MCF 10A (cell line): Measurements from ENCODE around the gene GATA3. TPM values are rescaled to one million over a fixed set of nuclear protein-coding genes. Genes with fewer than 3 reads are reported as not detected.

Experiments
- BruUV-seq: library from RNA; stranded (reverse); fragments of 400-500 nt; replicated peaks from 2 replicates; lab custom pipeline; 2021; lab: Mats Ljungman, UMichigan
- CTCF ChIA-PET: fragments of 300-600 bp; sonication (Branson Sonifier 250); formaldehyde crosslinking; extraction: SDS; loops from one replicate; lab custom pipeline; 2021; ENCODE audit warnings: antibody characterized with exemption, inconsistent platforms; lab: Yijun Ruan, JAX
- POLR2A ChIA-PET: fragments of 300-600, 350-650 bp; sonication (Branson Sonifier 250); formaldehyde crosslinking; extraction: SDS; loops from one replicate; lab custom pipeline; 2020; ENCODE audit warnings: antibody characterized with exemption, inconsistent platforms; lab: Yijun Ruan, JAX
- DNase-seq: peaks from one replicate; pipeline ENCODE4 v3.0.0-alpha.2; 2018; ENCODE audit not compliant: unreplicated experiment
- H3K27ac Mint-ChIP-seq: one replicate; pipeline ENCODE4 v1.8.0; 2022; ENCODE audit warnings: mild to moderate bottlenecking, low read depth, mixed read lengths; ENCODE audit not compliant: unreplicated experiment
- H3K27me3 Mint-ChIP-seq: one replicate; pipeline ENCODE4 v1.8.0; 2022; ENCODE audit warnings: mixed read lengths; ENCODE audit not compliant: insufficient read depth, unreplicated experiment
- H3K36me3 Mint-ChIP-seq: one replicate; pipeline ENCODE4 v1.8.0; 2022; ENCODE audit warnings: mild to moderate bottlenecking, moderate library complexity, mixed read lengths; ENCODE audit not compliant: insufficient read depth, unreplicated experiment
- H3K4me1 Mint-ChIP-seq: one replicate; pipeline ENCODE4 v1.8.0; 2022; ENCODE audit warnings: mixed read lengths; ENCODE audit not compliant: insufficient read depth, unreplicated experiment
- H3K4me3 Mint-ChIP-seq: one replicate; pipeline ENCODE4 v1.8.0; 2022; ENCODE audit warnings: mild to moderate bottlenecking, moderate library complexity, mixed read lengths; ENCODE audit not compliant: unreplicated experiment
- H3K9me3 Mint-ChIP-seq: one replicate; pipeline ENCODE4 v1.8.0; 2022; ENCODE audit warnings: mixed read lengths; ENCODE audit not compliant: unreplicated experiment
- CTCF ChIP-seq: fragments of 200-600 bp; IDR thresholded peaks from one replicate; pipeline ENCODE4 v1.8.0; 2022; ENCODE audit warnings: antibody characterized with exemption, mild to moderate bottlenecking; ENCODE audit not compliant: unreplicated experiment
- intact Hi-C: fragments of 100-400 bp; cut with micrococcal nuclease; formaldehyde crosslinking; loops from 2 replicates; pipeline ENCODE4 v1.14.1; 2022
- total RNA-seq: library from RNA; stranded (reverse); gene quantifications from 2 replicates; pipeline ENCODE4 v1.2.3, GENCODE V29; 2022

GATA3 gene
- total RNA-seq, 1 experiment from 2014 or later: 13.1 TPM

- peaks cover 28% of the 10 kb centered on the region for H3K4me1 Mint-ChIP-seq
- peak overlapping the region; percentile 44 for H3K4me3 Mint-ChIP-seq
- DNase-seq: peak; percentile 75
- H3K27me3 Mint-ChIP-seq: no peaks in the 10 kb centered on the region
- intact Hi-C loops: no loop called here
- BruUV-seq: no TSS peak
- peak overlapping the region; percentile 75 for H3K27ac Mint-ChIP-seq
- peaks cover 92% of the 10 kb centered on the region for H3K36me3 Mint-ChIP-seq
- no peak for TF ChIP-seq CTCF
- H3K9me3 Mint-ChIP-seq: no peaks in the 10 kb centered on the region
- POLR2A ChIA-PET: interaction anchor here (0.6 to 2.0 kb wide), 11 partner anchors 9 to 919 kb away, joined by 3 to 17 read pairs (median 3); partner anchors contain the start of gene TAF3
- CTCF ChIA-PET: interaction anchor here (0.6 to 2.9 kb wide), 7 partner anchors 9 to 801 kb away, joined by 3 to 10 read pairs (median 3); no protein-coding TSS in a partner anchor
Measured at GRCh38 chr10:8071006-8071405, 16.5 kb downstream of the GATA3 start.

DNA sequence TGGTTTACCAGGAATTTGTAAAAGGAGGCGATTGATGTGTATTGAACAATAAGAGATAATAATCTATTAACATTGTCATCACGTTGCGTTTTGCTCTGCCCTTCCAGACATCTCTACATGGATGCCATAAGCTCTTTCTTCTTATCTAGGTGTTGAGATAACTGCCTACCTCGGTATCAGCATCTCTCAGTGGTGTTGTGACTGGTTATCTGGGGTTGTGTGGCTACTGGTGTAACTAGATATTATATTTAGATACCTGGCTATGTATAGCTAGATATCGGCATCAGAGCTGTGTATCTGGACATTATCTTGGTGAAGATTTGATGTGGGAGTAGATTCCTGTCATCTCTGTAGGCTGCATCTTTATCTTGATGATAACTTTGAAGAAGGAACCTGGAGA, 17.2 kb downstream of the GATA3 start:
- Mint-ChIP-seq H3K27me3 (no peaks in the 10 kb centered on the region), H3K4me1 (peaks cover 23% of the 10 kb centered on the region), H3K36me3 (peaks cover 85% of the 10 kb centered on the region), H3K9me3 (no peaks in the 10 kb centered on the region), H3K4me3 (no peak overlapping the region), H3K27ac (peak overlapping the region; percentile 75)
- TF ChIP-seq CTCF: no peak
- no TSS peak for BruUV-seq
- DNase-seq: no peak
- ChIA-PET POLR2A (interaction anchor here (0.5 to 2.0 kb wide), 6 partner anchors 9 to 864 kb away, joined by 3 to 17 read pairs (median 3); no protein-coding TSS in a partner anchor), CTCF (interaction anchor here (0.6 to 2.9 kb wide), 4 partner anchors 11 to 655 kb away, joined by 3 to 10 read pairs (median 4); no protein-coding TSS in a partner anchor)
- intact Hi-C loops: no loop called here

- BruUV-seq: no TSS peak
- POLR2A ChIA-PET: interaction anchor here (0.5 to 2.0 kb wide), 4 partner anchors 13 to 863 kb away, joined by 3 to 17 read pairs (median 3); no protein-coding TSS in a partner anchor
- Mint-ChIP-seq H3K4me1 (peaks cover 23% of the 10 kb centered on the region), H3K27ac (no peak overlapping the region), H3K27me3 (no peaks in the 10 kb centered on the region), H3K36me3 (peaks cover 80% of the 10 kb centered on the region), H3K9me3 (no peaks in the 10 kb centered on the region), H3K4me3 (no peak overlapping the region)
- CTCF ChIA-PET: interaction anchor here (1.5 to 2.9 kb wide), 2 partner anchors 13 to 55 kb away, joined by 5 to 10 read pairs; no protein-coding TSS in a partner anchor
- intact Hi-C loops: no loop called here
- no peak for TF ChIP-seq CTCF
- no peak for DNase-seq
Measured at GRCh38 chr10:8072211-8072610, 17.7 kb downstream of the GATA3 start.

- ChIA-PET POLR2A (interaction anchor here (0.6 to 1.9 kb wide), 3 partner anchors 15 to 1024 kb away, joined by 3 to 4 read pairs (median 3); no protein-coding TSS in a partner anchor), CTCF (interaction anchor here (0.6 to 0.7 kb wide), 2 partner anchors 192 to 793 kb away, joined by 3 read pairs; no protein-coding TSS in a partner anchor)
- Mint-ChIP-seq H3K27ac (no peak overlapping the region), H3K4me1 (peaks cover 23% of the 10 kb centered on the region), H3K9me3 (no peaks in the 10 kb centered on the region), H3K4me3 (no peak overlapping the region), H3K36me3 (peaks cover 63% of the 10 kb centered on the region), H3K27me3 (no peaks in the 10 kb centered on the region)
- DNase-seq: no peak
- BruUV-seq: no TSS peak
- TF ChIP-seq CTCF: no peak
- intact Hi-C loops: no loop called here
Measured at GRCh38 chr10:8073691-8074416, 19.4 kb downstream of the GATA3 start.
